Measurements from ENCODE around the gene PMEL. TPM values are rescaled to one million over a fixed set of nuclear protein-coding genes. Genes with fewer than 3 reads are reported as not detected.
A peak's percentile ranks its signal among the peaks of the same experiment; 100 is the strongest.

PMEL gene
- total RNA-seq, 2 experiments from 2014 or later = 0.23 to 0.37 TPM

- peak overlapping the region; percentile 98 for H3K27ac Mint-ChIP-seq
- H3K9me3 Mint-ChIP-seq (ENCODE audit: low read depth) = no peaks in the 10 kb centered on the region
- H3K4me3 Mint-ChIP-seq = peak overlapping the region; percentile 96
- H3K4me1 Mint-ChIP-seq = peaks cover 77% of the 10 kb centered on the region
- no peak for DNase-seq
- no peak for ATAC-seq
- H3K27me3 Mint-ChIP-seq = no peaks in the 10 kb centered on the region
- CTCF ChIA-PET = interaction anchor here (0.6 to 7.8 kb wide), 12 partner anchors 11 to 256 kb away, joined by 3 to 66 read pairs (median 4); partner anchors contain the start of genes DNAJC14, RAB5B and SMARCC2
- H3K36me3 Mint-ChIP-seq = peaks cover 48% of the 10 kb centered on the region
These were observed 32.6 kb downstream of the PMEL start for GRCh38 chr12:55933169-55933798.

- Mint-ChIP-seq H3K4me3 (peak overlapping the region; percentile 96), H3K4me1 (peaks cover 74% of the 10 kb centered on the region), H3K27ac (peak overlapping the region; percentile 98), H3K36me3 (peaks cover 42% of the 10 kb centered on the region), H3K27me3 (no peaks in the 10 kb centered on the region), H3K9me3 (ENCODE audit: low read depth) (no peaks in the 10 kb centered on the region)
- DNase-seq (peak; percentile 71), ATAC-seq (no peak)
- CTCF ChIA-PET = interaction anchor here (0.6 to 7.8 kb wide), 9 partner anchors 10 to 257 kb away, joined by 3 to 66 read pairs (median 4); partner anchors contain the start of genes DNAJC14, RAB5B and SMARCC2
These were observed 33.3 kb downstream of the PMEL start for GRCh38 chr12:55932551-55932910.

- Mint-ChIP-seq H3K27me3 (no peaks in the 10 kb centered on the region), H3K9me3 (ENCODE audit: low read depth) (no peaks in the 10 kb centered on the region), H3K27ac (peak overlapping the region; percentile 98), H3K4me3 (peak overlapping the region; percentile 96), H3K4me1 (peaks cover 68% of the 10 kb centered on the region), H3K36me3 (peaks cover 40% of the 10 kb centered on the region)
- DNase-seq (peak; percentile 62), ATAC-seq (no peak)
- CTCF ChIA-PET = interaction anchor here (1.1 to 8.0 kb wide), 6 partner anchors 8 to 193 kb away, joined by 5 to 121 read pairs (median 13); partner anchors contain the start of genes DNAJC14, ORMDL2, RAB5B and SARNP
These were observed 33.9 kb downstream of the PMEL start for GRCh38 chr12:55931780-55932550.

DNA sequence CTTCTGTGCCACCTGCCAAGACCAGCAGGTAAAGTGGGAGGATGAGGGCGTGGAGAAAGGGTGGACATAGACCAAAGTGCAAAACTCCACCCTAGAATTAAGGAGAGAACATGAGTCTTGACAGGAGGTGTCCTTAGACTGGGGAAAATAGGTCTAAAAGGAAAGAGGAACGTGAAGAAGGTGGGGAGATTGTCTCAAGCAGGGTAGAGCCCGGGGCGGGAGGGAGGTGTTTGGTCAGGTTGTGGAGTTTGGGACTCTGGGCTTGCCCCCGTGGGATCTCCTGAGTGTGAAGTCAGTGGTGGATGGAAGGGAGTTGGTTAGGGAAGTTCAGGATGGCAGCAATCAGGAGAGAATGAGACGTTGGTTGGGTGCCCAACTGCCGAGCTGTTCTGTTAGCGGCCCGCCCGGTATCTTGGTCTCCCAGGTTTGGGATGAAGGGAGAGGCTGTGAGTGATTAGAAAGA, 34.5 kb downstream of the PMEL start:
- peak overlapping the region; percentile 98 for H3K27ac Mint-ChIP-seq
- H3K4me1 Mint-ChIP-seq = peaks cover 62% of the 10 kb centered on the region
- ATAC-seq (no peak), DNase-seq (no peak)
- CTCF ChIA-PET = interaction anchor here (1.1 to 8.0 kb wide), 6 partner anchors 8 to 192 kb away, joined by 3 to 121 read pairs (median 13); partner anchors contain the start of genes DNAJC14, ORMDL2 and SARNP
- peaks cover 38% of the 10 kb centered on the region for H3K36me3 Mint-ChIP-seq
- no peaks in the 10 kb centered on the region for H3K27me3 Mint-ChIP-seq
- no peaks in the 10 kb centered on the region for H3K9me3 Mint-ChIP-seq (ENCODE audit: low read depth)
- peak overlapping the region; percentile 96 for H3K4me3 Mint-ChIP-seq

DNA sequence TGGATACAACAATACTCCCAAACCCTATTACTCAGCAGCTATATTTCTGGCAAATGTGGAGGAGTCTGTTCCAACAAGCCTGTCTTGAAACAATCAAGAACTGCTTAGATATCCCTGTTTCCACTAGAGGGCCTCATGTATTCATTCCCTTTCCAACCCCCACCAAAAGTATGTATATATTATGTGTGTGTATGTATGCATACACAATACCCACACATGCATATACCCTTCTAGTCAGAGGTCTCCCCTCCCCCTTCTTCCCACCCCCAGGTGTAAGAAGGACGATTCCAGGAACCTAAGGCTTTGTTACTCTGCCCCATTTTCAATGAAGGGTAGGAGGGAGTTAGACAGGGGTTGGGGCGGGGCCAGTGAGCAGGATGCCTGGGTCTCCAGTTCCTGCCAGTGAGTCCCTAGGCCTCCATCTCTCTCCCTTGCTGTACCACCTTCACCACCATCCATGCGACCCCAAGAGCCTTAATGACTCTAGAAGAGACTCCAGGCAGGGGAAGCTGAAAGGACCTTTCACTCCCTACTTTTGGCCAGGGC, 35.0 kb downstream of the PMEL start, which contains the start of gene DGKA:
TSS of gene DGKA (plus strand) at position 392 of the 546 bp plus-strand sequence. CDS start 5,342 bp downstream, outside the sequence.
- Mint-ChIP-seq H3K27ac (peak within 1 kb of the TSS; percentile 98), H3K9me3 (ENCODE audit: low read depth) (no peaks in the 10 kb centered on the region), H3K27me3 (no peaks in the 10 kb centered on the region), H3K4me3 (peak within 1 kb of the TSS; percentile 96), H3K4me1 (peaks cover 58% of the 10 kb centered on the region), H3K36me3 (peaks cover 35% of the 10 kb centered on the region)
- DNase-seq (peak; percentile 90), ATAC-seq (peak; percentile 28)
- CTCF ChIA-PET = interaction anchor here (1.1 to 8.0 kb wide), 9 partner anchors 9 to 201 kb away, joined by 3 to 121 read pairs (median 8); partner anchors contain the start of genes DNAJC14, ORMDL2, RAB5B and SARNP

DNA sequence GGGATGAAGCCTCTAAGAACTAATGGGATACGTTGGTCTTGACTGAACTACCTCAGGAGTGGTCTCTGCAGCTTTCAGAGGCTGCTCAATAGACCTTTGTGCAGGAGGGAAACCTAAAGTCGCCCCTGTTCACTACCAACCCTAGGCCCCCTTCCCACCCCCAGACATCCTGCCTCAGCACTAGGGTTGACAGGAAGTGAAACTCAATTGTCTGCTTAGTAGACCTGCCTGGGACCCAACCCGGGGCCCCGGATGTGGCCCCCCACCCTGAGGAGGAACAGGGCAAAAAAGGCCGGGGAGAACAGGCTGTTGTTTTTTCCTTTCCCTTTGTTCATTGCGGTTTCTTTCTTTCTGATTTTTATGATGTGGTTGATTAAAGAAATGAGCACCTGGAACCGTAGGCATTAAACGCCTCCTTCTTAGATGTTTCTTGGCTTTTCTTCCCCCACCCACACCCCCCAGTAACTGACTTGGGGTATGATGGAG, 36.5 kb downstream of the PMEL start:
- peak overlapping the region; percentile 96 for H3K4me3 Mint-ChIP-seq
- no peaks in the 10 kb centered on the region for H3K27me3 Mint-ChIP-seq
- H3K36me3 Mint-ChIP-seq = peaks cover 37% of the 10 kb centered on the region
- peak overlapping the region; percentile 98 for H3K27ac Mint-ChIP-seq
- no peaks in the 10 kb centered on the region for H3K9me3 Mint-ChIP-seq (ENCODE audit: low read depth)
- ATAC-seq = peak; percentile 42
- peak; percentile 93 for DNase-seq
- CTCF ChIA-PET = interaction anchor here (0.6 to 8.0 kb wide), 9 partner anchors 10 to 190 kb away, joined by 3 to 121 read pairs (median 17); partner anchors contain the start of genes DNAJC14, ORMDL2 and SARNP
- H3K4me1 Mint-ChIP-seq = peaks cover 54% of the 10 kb centered on the region

DNA sequence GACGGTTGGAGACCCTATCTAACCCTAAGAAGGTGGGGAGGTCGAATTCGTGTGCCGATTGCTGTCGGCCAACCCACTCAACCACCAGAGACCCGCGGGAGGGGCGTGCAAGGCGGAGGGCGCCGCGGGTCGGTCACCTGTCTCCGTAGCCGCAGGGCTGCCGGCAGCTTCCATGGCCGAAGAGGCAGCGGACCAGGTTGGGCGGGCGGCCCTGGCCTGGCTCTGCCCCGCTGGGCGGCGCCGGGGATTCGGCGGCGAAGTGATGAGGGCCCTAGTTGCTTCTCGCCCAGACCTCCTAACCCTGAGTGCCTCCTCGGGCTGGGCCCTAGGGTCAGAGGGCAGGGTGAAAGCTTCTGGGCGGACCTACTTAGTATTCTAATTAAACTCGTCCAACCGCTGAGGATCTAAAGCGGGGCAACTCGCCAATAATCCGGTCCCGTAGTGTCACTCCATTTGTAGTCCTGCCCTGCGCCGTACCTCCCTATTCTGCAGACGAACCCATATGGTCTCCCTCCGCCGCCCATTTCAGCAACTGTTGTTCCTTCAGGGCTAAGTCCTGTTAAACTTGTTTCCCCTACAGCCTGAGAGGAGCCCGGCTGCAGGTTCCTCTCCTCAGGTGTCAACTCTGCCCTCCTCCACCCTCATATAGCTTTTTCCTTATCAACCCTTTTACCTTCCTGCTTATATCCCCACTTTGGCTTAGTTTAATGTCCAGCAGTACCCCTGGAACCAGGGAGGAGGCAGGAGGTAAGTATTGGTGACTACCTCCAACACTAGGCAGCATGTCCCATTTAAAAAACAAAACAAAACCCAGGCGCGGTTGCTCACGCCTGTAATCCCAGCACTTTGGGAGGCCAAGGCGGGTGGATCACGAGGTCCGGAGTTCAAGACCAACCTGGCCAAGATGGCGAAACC, 38.0 kb downstream of the PMEL start, which contains the start of gene PYM1:
TSS of gene PYM1 (minus strand) at position 307 of the 915 bp plus-strand sequence. CDS start at position 174, 133 bp downstream.
- no peaks in the 10 kb centered on the region for H3K27me3 Mint-ChIP-seq
- no peaks in the 10 kb centered on the region for H3K9me3 Mint-ChIP-seq (ENCODE audit: low read depth)
- ATAC-seq (peak; percentile 52), DNase-seq (peak; percentile 93)
- peaks cover 36% of the 10 kb centered on the region for H3K36me3 Mint-ChIP-seq
- H3K4me3 Mint-ChIP-seq = peak within 1 kb of the TSS; percentile 96
- H3K27ac Mint-ChIP-seq = peak within 1 kb of the TSS; percentile 98
- peaks cover 44% of the 10 kb centered on the region for H3K4me1 Mint-ChIP-seq
- CTCF ChIA-PET = interaction anchor here (0.5 to 8.0 kb wide), 11 partner anchors 12 to 198 kb away, joined by 3 to 121 read pairs (median 5); partner anchors contain the start of genes CD63, DNAJC14, ORMDL2 and SARNP

DNA sequence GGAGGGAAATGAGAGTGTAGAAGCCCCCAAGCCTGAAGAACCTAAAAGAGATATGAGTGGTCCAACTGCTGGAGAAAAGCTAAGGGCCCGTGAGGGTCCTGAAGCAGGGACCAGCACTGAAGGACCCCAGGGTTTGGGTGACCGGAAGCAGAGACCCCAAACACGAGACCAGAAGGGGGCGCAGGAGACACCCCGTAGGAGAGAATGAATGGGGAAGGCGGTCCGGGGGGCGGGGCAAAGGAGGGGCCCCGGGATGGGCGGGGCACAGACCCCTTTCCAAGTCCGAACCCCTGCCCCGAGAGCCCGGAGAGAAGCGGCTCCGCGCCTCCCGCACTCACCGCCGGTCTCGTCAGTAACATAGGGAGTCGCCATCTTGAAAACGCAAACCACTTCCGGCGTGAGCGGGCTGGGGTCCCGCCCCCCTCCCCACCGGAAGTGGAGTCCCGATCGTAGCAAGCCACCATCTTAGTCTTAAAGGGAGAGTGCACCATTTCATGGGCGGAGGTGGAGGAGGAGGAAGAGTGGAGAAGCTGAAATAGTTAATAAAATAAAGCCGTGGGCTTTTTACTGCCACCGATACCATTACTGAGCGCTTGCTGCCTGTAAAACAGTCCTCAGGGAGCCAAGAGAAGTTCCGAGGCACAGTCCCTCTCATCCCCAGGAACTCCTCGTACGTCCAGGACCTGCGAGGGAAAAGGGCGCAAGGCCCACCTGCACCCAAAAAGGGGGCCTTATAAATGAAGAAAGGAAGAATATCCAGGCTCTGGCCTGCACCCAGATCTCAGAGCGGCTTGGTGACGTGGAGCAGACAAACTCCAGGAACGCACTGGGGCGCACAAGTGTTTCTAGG, 38.9 kb downstream of the PMEL start:
- no peaks in the 10 kb centered on the region for H3K9me3 Mint-ChIP-seq (ENCODE audit: low read depth)
- H3K27me3 Mint-ChIP-seq = no peaks in the 10 kb centered on the region
- CTCF ChIA-PET = interaction anchor here (0.6 to 8.0 kb wide), 20 partner anchors 10 to 207 kb away, joined by 3 to 121 read pairs (median 4); partner anchors contain the start of genes CD63, DNAJC14, ERBB3 and ORMDL2
- peak overlapping the region; percentile 98 for H3K27ac Mint-ChIP-seq
- H3K4me1 Mint-ChIP-seq = peaks cover 44% of the 10 kb centered on the region
- ATAC-seq (peak; percentile 48), DNase-seq (peak; percentile 97)
- H3K4me3 Mint-ChIP-seq = peak overlapping the region; percentile 96
- peaks cover 36% of the 10 kb centered on the region for H3K36me3 Mint-ChIP-seq

- peaks cover 33% of the 10 kb centered on the region for H3K36me3 Mint-ChIP-seq
These were observed 39.7 kb downstream of the PMEL start for GRCh38 chr12:55925870-55926737.

DNA sequence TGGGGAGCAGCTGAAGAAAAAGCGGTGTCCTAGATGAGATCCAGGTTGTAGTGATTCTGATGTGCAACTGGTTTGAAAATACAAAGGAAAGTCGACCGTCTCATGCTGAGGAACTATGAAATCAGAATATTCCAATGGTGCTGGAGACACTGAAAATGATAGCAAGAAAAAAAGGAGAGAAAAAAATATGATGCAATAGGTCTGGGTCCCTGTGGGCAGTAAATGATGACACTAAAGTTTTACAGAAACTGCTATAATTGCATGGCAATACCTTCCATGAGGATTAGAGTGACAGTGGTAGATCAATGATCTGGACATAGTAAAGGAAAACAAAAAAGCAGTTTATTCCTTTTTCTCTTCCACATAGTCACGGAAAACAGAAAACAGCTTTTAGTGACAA, 40.5 kb downstream of the PMEL start:
- DNase-seq = no peak
- Mint-ChIP-seq H3K9me3 (ENCODE audit: low read depth) (no peaks in the 10 kb centered on the region), H3K4me3 (peak overlapping the region; percentile 96), H3K27me3 (no peaks in the 10 kb centered on the region), H3K4me1 (peaks cover 44% of the 10 kb centered on the region), H3K36me3 (peaks cover 34% of the 10 kb centered on the region), H3K27ac (peak overlapping the region; percentile 98)
- ATAC-seq = no peak
- CTCF ChIA-PET = interaction anchor here (0.5 to 8.0 kb wide), 14 partner anchors 9 to 224 kb away, joined by 3 to 121 read pairs (median 5); partner anchors contain the start of genes CD63, DNAJC14, ORMDL2 and RAB5B

More at GRCh38 chr12:55925870-55926737, 39.7 kb downstream of the PMEL start:
- Mint-ChIP-seq H3K4me3 (peak overlapping the region; percentile 96), H3K27me3 (no peaks in the 10 kb centered on the region), H3K27ac (peak overlapping the region; percentile 98), H3K9me3 (ENCODE audit: low read depth) (no peaks in the 10 kb centered on the region), H3K4me1 (peaks cover 47% of the 10 kb centered on the region)
- CTCF ChIA-PET = interaction anchor here (0.6 to 8.0 kb wide), 17 partner anchors 10 to 206 kb away, joined by 3 to 121 read pairs (median 4); partner anchors contain the start of genes CD63, DNAJC14, ERBB3 and RAB5B
- ATAC-seq = no peak
- DNase-seq = peak; percentile 47
